C4-2B (cell line): ENCODE data around the gene SORL1-AS1.

Experiments used
- H3K27ac ChIP-seq: fragments of 450-650 bp; 2 replicates; pipeline ENCODE4 v1.5.1; 2017
- ZFX ChIP-seq: fragments of 450-650 bp; IDR thresholded peaks from 2 replicates; pipeline ENCODE4 v1.6.1; 2017
- TF ChIP-seq, protein P1 (sequence below): fragments of 450-650 bp; conservative IDR thresholded peaks from 2 replicates; pipeline ENCODE4 v1.5.1; 2017; ENCODE audit warnings: mild to moderate bottlenecking

Gene SORL1-AS1

DNA sequence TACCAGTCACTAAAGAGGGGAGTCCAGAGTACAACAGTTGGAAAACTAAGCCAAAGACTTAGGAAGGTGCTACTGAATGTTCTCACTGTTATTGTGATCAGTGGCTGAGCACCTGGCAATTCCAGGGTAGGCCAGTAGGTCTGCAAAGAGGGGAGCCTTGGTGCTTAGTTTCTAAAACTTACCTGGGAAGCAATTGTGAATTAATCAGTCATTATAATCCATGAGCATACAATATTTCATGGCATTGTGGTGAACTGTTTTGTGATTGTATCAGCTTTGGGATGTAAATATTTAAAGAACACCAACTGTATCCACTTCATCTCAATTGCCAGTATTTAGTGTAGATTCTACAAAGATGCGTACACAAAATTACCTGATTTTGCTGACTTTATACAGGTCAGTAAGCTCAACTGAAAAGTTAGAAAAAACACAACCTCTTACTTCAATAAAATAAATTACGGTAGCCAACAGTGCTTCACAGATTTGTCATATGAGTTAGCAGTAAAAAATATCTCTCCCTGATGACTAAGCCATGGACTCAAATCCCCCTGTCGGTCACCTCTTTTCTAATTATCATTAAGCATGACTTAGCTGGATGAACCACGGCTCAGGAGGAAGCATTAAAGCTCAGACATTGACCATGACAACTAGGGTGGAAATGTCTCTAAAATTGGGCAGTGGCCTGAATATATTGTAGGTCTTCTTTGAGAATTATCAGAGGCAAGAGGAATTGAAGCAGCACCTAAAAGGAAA is 31.4 kb downstream of the SORL1-AS1 start:
- no peak overlapping the region for H3K27ac ChIP-seq

DNA sequence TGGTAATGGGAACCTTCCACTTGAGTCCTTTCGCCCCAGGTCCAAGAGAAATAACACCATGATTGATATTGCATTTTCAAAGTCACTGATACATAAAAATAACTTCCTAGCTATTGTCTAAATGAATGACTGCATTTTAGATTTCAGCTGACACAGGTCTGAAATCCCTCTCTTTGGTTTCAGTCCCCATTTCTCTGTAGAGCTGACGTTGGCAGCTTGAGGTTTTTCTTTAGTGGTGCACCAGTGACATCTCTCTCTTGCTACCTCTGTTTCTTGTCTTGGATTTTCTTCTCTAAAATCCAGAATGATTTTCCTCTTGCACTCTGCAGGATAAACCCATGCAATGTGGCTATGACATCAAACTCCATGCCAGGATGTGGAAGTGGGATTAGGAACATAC is 32.4 kb downstream of the SORL1-AS1 start:
- no peak overlapping the region for H3K27ac ChIP-seq
- no peak for TF ChIP-seq ZFX
- TF ChIP-seq, protein P1, sequence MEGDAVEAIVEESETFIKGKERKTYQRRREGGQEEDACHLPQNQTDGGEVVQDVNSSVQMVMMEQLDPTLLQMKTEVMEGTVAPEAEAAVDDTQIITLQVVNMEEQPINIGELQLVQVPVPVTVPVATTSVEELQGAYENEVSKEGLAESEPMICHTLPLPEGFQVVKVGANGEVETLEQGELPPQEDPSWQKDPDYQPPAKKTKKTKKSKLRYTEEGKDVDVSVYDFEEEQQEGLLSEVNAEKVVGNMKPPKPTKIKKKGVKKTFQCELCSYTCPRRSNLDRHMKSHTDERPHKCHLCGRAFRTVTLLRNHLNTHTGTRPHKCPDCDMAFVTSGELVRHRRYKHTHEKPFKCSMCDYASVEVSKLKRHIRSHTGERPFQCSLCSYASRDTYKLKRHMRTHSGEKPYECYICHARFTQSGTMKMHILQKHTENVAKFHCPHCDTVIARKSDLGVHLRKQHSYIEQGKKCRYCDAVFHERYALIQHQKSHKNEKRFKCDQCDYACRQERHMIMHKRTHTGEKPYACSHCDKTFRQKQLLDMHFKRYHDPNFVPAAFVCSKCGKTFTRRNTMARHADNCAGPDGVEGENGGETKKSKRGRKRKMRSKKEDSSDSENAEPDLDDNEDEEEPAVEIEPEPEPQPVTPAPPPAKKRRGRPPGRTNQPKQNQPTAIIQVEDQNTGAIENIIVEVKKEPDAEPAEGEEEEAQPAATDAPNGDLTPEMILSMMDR: no peak

More for the DNA sequence above, 31.4 kb downstream of the SORL1-AS1 start:
- TF ChIP-seq, protein P1: peak; percentile 34
- no peak for TF ChIP-seq ZFX

DNA sequence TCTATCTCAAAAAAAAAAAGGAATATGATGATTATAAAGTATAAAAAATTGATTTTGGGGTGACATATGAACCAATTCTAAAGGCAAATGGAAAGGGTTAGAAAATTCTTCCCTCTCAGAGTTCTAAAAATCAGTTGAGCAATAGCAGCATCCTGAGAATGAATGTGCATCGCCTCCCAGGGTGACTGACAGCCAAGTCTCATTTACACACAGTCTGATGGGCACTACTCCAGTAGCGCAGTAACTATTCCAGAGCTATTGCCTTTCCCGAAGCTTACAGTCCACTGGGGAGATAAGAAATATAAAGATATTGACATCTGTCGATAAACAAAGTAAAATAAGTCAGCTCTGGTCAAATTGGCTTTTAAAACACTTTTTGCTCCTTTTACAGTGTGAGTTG is 32.9 kb downstream of the SORL1-AS1 start:
- TF ChIP-seq, protein P1: no peak
- no peak for TF ChIP-seq ZFX
- no peak overlapping the region for H3K27ac ChIP-seq

DNA sequence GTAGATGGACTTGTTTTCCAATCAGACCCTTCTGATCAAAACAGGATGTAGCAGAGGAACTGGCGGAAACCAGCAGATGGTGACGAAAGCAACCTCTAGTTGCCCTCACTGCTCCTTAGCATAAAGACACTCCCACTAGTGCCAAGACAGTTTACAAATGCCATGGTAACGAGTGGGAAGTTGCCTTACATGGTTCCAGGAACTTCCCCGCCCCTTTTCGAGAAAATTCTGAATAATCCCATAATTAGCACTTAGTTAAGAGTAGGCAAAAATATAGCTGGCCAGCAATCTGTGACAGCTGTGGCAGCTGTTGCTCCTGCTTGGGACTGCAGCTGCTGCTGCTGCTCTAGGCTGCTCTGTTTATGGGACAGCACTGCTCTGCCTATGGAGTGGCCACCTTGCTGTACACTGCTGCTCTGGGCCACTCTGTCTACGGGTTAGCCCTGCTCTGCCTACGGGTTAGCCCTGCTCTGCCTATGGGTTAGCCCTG is 34.1 kb downstream of the SORL1-AS1 start:
- TF ChIP-seq, protein P1: no peak
- TF ChIP-seq ZFX: no peak
- H3K27ac ChIP-seq: no peak overlapping the region

DNA sequence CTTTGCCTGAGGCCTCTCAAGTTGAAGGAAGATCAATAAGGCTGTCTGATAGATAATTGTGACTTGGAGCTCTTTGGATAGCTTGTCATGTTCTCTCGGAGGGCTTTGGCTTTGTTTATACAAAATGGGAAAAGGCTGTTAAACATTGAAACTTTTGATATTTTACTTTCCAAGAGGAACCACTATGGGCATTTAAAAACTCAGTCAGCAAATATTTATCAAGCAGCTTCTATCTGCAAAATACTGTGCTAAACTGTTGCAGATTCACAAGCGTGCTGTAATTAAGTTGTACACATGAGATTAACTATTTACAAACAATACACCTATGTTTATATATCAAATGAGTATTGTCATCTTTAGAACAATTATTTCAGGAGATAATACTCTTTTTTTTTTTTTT is 35.2 kb downstream of the SORL1-AS1 start:
- H3K27ac ChIP-seq: no peak overlapping the region
- no peak for TF ChIP-seq ZFX

DNA sequence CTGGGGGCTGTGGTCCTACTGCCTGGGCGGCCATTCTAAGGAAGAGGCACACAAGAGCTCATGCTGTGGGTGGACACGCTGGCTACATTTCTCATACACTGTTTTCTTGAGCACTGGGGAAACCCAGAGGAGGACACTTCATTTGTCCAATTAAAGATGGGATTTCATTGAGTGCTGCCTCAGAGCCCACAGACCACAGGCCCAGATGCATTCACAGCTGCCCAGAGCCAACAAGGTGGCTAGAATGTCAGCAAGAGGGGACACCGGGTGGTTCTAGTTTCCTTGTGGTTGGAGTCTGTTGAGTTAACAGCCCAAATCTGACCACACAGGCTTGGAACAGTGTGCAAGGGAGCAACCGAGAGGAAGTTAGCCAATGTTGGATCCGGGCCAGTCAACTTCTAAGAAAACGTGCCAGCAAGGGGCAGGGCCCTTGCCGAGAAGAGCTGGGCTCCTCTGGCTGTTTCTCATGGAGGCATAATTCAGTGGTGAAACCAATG is 35.7 kb downstream of the SORL1-AS1 start:
- TF ChIP-seq, protein P1: no peak
- TF ChIP-seq ZFX: no peak
- H3K27ac ChIP-seq: 0 out of 2 replicates have a peak overlapping the region, but pooled peaks have one; percentile 19

DNA sequence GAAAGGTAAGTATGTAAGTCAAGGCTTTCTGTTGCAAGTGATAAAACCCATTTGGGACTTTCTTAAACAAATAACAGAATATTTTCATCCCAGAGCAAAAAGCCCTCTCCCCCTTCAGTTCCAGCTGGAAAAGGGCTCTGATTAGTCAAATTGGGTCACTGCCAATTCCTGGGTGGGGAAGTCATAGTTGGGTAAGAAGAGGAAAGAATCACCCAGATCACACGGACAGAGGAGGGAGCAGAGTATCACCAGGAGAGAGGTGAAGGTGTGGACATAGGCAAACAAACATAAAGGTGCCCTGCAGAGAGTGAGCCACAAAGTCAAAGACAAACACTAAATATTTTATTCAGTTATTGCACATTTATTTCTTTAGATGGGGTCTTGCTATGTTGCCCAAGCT is 36.9 kb downstream of the SORL1-AS1 start:
- H3K27ac ChIP-seq: no peak overlapping the region

More for the DNA sequence above, 36.9 kb downstream of the SORL1-AS1 start:
- TF ChIP-seq ZFX: no peak
- TF ChIP-seq, protein P1: no peak
